ENCODE data around the gene SERPINA6.

GRCh38 chr14:94330857-94331256 is 7.7 kb upstream of the SERPINA6 start:
- TF ChIP-seq POLR2AphosphoS5 (IDR thresholded peaks at IDR 0.05; ENCODE audit: low read depth, low read length) (no peak), POLR2A (IDR thresholded peaks at IDR 0.05; ENCODE audit: low read depth, low read length) (no peak), TAF1 (IDR thresholded peaks at IDR 0.05; ENCODE audit: low read depth, low read length) (no peak), SPI1 (IDR thresholded peaks at IDR 0.05; ENCODE audit: low read depth, low read length) (no peak), PAX5 (IDR thresholded peaks at IDR 0.05; ENCODE audit: insufficient read depth, low read length, severe bottlenecking) (no peak)

Data from GM12891 (cell line).